RKO (cell line): ENCODE results near the gene SAMD13.

ENCODE experiments used
- DNase-seq: peaks from one replicate; pipeline ENCODE4 v3.0.0-alpha.2; 2016; ENCODE audit warnings: low spot score

Gene SAMD13

GRCh38 chr1:84373436-84374141, 72.1 kb downstream of the SAMD13 start:
- DNase-seq: no peak

- DNase-seq: no peak
Measured at GRCh38 chr1:84374991-84375696, 73.6 kb downstream of the SAMD13 start.

GRCh38 chr1:84376000-84376910, 74.7 kb downstream of the SAMD13 start:
- no peak for DNase-seq

- no peak for DNase-seq
Measured at GRCh38 chr1:84377480-84378095, 76.1 kb downstream of the SAMD13 start.

- no peak for DNase-seq
Measured at GRCh38 chr1:84379138-84379916, 77.8 kb downstream of the SAMD13 start.

GRCh38 chr1:84379917-84380180, 78.3 kb downstream of the SAMD13 start:
- DNase-seq: no peak

GRCh38 chr1:84382127-84382526, 80.6 kb downstream of the SAMD13 start:
- no peak for DNase-seq

GRCh38 chr1:84385347-84385746, 83.8 kb downstream of the SAMD13 start:
- DNase-seq: no peak

- DNase-seq: peak; percentile 6
Measured at GRCh38 chr1:84386716-84387479, 85.4 kb downstream of the SAMD13 start.

GRCh38 chr1:84387480-84388163, 86.1 kb downstream of the SAMD13 start:
- DNase-seq: peak; percentile 2

- DNase-seq: no peak
Measured at GRCh38 chr1:84390226-84390625, 88.7 kb downstream of the SAMD13 start.

- no peak for DNase-seq
Measured at GRCh38 chr1:84398175-84399155, 97.0 kb downstream of the SAMD13 start, which contains the start of gene DNASE2B. DNASE2B (plus strand) TSS chr1:84398484; CDS start chr1:84398565, 81 bp downstream.
